Hematopoietic multipotent progenitor cell treated with erythropoietin and hydrocortisone succinate and interleukin-3 and kit ligand, for 15 days (in vitro differentiated cells): ENCODE data around the gene NTN5.
"Not testable (repeated sequence)": the region's sequence is repeated elsewhere in the genome, so short reads cannot be mapped to it uniquely, and the experiment has no call there.

Source experiments
- DNase-seq: peaks from one replicate; pipeline ENCODE4 v3.0.0-alpha.2; 2015; ENCODE audit warnings: low spot score

NTN5 gene

GRCh38 chr19:48672994-48673393 lies at the start of gene NTN5:
TSS of gene NTN5 (minus strand) at chr19:48673017. CDS start at chr19:48670986, 2,031 bp downstream.
- DNase-seq: no peak

- no peak for DNase-seq
Observed at GRCh38 chr19:48722196-48722708, 49.4 kb upstream of the NTN5 start.

DNA sequence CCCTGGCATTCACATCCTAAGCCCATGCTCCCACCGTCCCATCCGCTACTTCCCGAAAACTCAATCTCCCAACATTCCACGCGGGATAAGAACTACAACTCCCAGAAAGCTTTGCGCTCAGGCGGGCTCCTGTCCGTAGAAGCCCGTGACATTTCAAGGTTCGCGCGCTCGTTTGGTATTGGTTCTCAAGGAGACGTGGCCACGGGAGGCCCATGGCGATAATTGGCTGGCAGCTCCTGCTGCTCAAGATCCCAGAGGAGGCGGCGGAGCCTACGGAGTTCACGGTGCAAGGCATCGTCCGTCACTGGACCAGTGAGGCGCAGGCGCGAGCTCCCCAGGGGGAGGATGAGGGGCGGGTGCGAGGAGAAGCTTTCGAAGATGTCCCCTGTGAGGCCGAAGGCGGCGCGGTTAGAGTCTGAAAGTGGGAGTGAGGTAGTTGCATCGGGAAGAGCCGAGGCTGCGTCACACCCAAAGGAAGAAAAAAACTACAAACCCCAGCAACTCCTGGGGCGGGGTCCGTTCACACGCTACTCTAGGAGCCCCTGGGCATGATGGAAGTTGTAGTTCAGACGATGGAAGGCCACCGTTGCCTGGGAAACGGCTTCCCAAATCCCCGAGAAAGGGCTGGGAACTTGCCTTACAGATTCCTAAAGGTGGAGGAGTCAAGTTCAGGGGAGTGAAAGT lies 47.9 kb upstream of the NTN5 start:
- peak; percentile 97 for DNase-seq

GRCh38 chr19:48720251-48720612 lies 47.4 kb upstream of the NTN5 start:
- DNase-seq: no peak

DNA sequence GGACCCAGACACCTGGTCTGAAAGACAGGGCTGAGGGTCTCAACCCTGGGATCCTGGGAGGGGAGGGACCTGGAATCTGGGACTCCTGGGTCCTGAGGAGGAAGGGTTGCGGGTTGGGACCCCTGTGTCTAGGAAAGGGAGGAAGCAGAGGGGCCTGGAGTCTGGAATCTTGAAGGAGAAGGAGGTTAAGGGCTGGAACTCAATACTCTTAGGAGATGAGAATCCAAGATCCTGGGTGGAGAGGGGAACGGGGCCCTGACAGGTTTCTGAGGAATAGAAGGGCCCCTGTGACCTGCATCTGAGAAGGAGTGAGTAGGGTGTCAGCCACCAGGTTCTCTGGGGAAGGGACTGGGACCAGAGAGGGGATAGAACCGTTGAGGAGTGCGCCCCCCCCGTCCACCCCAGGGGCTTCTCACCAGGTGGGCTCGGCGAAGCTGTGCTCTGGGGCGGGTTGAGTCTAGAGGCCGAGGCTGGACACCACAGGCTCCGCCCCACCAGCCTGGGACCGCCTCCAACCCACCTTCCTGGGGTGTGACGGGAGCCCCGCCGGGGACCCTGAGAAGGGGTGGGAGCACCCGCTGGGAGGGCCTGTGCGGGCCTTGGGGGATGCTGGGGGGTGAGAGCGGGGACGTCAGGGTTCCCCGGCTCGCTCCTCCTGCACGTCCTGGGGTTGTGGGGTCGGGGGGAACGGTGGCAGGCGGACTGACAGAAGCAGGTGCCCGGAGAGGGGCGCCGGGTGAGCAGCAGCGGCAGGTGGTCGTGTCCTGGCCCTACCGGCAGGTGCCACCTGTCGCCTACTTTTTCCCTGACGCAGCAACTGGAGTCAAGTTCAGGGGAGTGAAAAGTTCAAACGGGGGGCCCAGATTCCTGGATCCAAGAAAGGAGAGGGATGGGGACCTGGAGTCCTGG lies 46.7 kb upstream of the NTN5 start, which contains the start of gene MAMSTR:
TSS of gene MAMSTR (minus strand) at position 463 of the 909 bp plus-strand sequence. CDS start 694 bp downstream, outside the sequence.
- no peak for DNase-seq

GRCh38 chr19:48718711-48719231 lies 46.0 kb upstream of the NTN5 start:
- DNase-seq: no peak

DNA sequence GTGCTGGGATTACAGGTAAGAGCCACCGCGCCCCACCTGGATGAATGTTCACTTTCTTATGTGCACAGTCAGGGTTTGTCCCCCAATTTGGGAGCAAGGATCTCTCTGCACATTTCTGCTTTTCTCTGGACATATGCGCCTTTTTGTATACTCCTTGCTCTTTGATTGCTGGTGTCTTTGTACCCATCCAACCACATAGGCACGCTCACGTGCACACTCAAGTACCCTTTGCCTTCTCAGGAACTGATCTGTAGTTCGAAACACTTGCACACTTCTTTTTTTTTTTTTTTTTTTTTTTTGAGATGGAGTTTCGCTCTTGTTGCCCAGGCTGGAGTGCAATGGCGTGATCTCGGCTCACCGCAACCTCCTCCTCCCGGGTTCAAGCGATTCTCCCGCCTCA lies 45.3 kb upstream of the NTN5 start:
- DNase-seq: not testable (repeated sequence)

DNA sequence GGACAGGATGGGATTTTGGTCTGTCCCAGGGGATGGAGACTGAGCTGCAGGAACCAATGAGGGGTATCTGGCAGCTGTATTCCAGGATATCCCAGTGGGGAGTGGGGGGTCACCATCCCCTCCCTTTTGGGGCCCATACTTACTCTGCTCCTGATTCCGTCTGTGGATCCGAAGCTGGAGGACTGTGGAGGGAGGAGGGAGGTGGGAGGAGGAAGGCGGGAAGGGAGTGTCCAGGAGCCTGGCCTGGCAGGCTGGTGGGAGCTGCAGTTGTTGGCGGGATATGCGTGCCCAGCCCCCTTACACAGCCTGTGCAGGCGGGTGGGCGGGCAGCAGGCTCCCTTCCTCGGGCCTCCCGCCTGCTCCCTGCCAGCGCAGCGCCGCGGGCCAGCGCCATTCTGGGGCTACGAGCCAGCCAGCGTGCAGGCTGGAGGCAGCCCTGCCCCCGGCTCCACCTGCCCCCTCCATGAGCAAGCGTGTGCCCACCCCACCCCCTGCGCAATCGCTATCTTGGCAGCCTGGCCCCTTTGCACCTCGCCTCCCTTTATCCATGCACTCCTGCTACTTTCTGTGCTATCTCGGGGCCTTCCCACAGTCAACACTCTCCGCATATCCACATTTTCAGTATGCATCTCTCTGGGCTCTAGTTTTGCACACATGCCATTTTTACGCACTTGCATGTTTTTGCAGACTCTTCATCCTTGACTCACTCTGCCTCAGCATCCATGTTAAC lies 43.9 kb upstream of the NTN5 start:
- DNase-seq: peak; percentile 44

DNA sequence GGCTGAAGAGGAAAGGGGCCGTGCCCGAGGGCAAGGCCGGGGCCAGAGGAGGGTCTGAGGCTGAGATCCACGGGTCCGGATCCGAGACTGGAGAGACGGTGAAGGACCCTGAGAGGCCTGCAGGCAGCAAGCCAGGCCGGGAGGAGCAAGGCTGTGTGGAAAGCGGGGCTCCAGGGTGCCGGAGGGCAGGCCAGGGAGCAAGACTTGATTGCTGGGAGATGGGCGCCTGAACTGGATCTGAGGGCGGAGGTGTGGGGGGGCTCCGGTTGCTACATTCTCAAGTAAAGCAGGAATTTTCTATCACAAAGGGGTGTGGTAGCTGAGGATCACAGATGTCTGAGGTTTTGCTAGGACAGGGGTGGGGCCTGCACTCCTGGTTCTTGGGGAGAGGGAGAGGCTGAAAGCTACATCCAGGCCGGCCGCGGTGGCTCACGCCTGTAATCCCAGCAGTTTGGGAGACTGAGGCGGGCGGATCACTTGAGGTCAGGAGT lies 42.9 kb upstream of the NTN5 start:
- no peak for DNase-seq

GRCh38 chr19:48714759-48715675 lies 42.2 kb upstream of the NTN5 start:
- DNase-seq: no peak

- DNase-seq: peak; percentile 97
Observed at GRCh38 chr19:48713864-48714755, 41.3 kb upstream of the NTN5 start.

DNA sequence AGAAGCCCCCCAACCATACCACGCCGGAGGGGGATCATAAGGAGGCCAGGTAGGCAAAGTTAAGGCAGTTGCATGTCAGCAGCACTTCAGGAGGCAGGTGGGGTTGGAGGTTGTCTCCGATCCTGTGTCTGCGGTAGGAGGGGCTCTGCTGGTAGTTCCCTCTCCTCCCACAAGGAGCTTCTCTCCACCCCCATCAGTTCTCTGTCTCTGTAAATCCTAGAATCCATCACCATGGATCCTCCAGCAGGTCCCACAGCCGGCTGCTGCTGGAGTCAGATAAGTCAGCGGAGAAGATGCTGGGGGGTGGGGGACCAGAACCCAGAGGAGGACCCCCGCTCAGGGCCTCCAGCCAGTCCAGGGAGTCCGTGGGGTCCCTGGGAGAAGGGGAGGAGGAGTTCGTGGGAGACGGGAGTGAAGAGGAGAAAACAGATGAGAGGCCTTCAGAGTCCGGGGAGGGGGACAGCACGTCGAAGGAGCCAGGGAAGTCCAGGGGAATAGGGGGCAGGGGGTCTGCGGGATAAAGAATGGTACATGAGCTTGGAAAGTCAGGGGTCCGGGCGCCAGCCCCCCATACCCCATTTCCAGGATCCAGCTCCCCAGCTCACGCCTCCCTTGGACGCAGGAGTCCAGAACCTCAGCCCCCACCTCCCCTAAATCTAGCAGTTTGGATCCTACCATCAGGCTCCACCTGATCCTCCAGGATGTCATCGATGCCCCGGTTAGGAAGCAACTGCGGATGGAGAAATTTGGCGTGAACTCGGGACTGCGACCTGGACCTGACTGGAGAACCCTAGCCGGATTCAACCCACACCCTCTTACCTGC lies 40.4 kb upstream of the NTN5 start:
- DNase-seq: no peak

DNA sequence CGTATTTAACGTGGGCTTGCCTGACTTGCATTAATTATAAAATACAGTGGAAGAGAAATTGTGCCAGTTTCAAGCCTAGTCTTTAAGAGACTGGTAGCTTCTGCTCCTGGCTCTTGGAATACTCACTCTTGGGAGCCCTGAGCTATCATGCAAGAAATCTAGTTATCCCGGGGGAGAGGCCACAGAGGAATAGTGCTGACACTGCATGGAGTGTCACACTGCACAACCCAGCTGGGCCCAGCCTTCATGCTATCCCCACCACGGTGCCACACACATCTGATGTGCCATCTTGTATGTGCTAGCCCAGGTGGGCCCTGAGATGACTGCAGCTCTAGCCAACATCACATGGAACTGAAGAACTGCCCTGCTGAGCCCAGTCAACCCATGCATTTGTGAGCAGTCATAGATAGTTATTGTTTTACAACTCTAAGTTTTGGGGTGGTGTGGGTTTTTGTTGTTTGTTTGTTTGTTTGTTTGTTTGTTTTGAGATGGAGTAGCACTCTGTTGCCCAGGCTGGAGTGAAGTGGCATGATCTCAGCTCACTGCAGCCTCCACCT lies 38.4 kb upstream of the NTN5 start:
- no peak for DNase-seq

DNA sequence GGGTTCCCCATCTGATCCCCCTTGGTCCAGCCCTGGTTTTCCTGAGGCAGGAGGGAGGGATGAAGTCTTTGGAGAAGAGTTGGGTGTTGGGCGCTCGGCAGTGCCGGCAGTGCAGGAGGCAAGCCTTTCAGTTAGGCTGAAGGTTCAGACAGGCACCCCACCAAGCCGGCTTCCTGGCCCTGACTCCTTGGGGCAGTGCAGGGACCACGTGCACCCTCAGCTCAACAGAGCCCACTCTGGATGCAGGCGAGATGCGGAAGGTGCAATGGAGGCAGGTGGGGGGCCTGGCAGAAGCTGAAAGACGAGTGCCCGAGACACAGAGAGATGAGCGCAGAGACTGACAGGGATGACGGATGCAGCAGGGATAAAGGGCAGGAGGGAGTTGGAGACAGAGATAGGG lies 35.7 kb upstream of the NTN5 start:
- no peak for DNase-seq

GRCh38 chr19:48705431-48705830 lies 32.6 kb upstream of the NTN5 start:
- DNase-seq: no peak

DNA sequence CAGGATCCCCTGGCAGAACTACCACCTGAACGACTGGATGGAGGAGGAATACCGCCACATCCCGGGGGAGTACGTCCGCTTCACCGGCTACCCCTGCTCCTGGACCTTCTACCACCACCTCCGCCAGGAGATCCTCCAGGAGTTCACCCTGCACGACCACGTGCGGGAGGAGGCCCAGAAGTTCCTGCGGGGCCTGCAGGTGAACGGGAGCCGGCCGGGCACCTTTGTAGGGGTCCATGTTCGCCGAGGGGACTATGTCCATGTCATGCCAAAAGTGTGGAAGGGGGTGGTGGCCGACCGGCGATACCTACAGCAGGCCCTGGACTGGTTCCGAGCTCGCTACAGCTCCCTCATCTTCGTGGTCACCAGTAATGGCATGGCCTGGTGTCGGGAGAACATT lies 30.5 kb upstream of the NTN5 start:
- DNase-seq: no peak

GRCh38 chr19:48702701-48703100 lies 29.9 kb upstream of the NTN5 start:
- no peak for DNase-seq

GRCh38 chr19:48698046-48698445 lies 25.2 kb upstream of the NTN5 start:
- peak; percentile 12 for DNase-seq
